ENCODE results near the gene OPHN1. TPM values are rescaled to one million over a fixed set of nuclear protein-coding genes. Genes with fewer than 3 reads are reported as not detected.
A peak's percentile ranks its signal among the peaks of the same experiment; 100 is the strongest.

The OPHN1 gene
- total and polyA plus RNA-seq, 2 donors (not counting 3 experiments of a cell fraction or from before 2014, with no cell fraction given): 3.9 to 6.7 TPM

DNA sequence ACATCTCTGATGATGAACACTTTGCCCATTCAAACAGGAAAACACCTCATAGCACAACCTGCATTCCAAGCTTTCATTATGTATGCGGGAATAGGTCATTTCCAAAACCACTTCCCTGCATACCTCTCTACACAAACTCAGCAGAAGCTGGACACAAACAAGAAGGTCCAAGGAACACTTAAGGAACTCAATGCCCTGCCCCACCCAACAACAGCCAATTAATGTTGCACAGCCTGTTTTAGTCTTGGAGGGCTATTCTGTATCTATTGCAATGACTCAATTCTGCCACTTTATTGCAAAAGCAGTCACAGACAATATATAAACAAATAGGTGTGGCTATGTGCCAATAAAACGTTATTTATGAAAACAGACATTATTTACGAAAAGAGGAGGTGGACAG is 16.7 kb downstream of the OPHN1 start:
- Histone ChIP-seq H3K4me3 (replicated peaks in 1 of 3; ENCODE audit: insufficient read depth in 1 of 3, low read depth in 1 of 3, low read length in 3 of 3) (no peak overlapping the region), H3K27ac (ENCODE audit: insufficient read depth, low read depth, low read length) (no peak overlapping the region), H3K4me1 (ENCODE audit: control insufficient read depth, extremely low read depth, insufficient read depth, low read length) (peaks cover 7% of the 10 kb centered on the region), H3K36me3 (ENCODE audit: control insufficient read depth in 2 of 2, extremely low read depth in 1 of 2, insufficient read depth in 2 of 2, low read length in 2 of 2) (no peaks in the 10 kb centered on the region), H3K9me1 (replicated peaks; ENCODE audit: control insufficient read depth, extremely low read depth, insufficient read depth, low read length) (no peaks in the 10 kb centered on the region), H3K9me3 (replicated peaks; ENCODE audit: control insufficient read depth, insufficient read depth, low read length) (no peaks in the 10 kb centered on the region), H2AFZ (ENCODE audit: low read depth, low read length) (no peak overlapping the region), H3K4me2 (ENCODE audit: insufficient read depth, low read length) (no peak overlapping the region), H3K27me3 (ENCODE audit: control insufficient read depth in 2 of 2, insufficient read depth in 2 of 2, low read length in 2 of 2) (no peaks in the 10 kb centered on the region), H4K20me1 (replicated peaks; ENCODE audit: control insufficient read depth, extremely low read depth, insufficient read depth, low read length) (no peaks in the 10 kb centered on the region), H3K9ac (replicated peaks; ENCODE audit: extremely low read depth, insufficient read depth, low read length) (no peak overlapping the region), H3K79me2 (ENCODE audit: control insufficient read depth, insufficient read depth, low read length) (no peaks in the 10 kb centered on the region)
- intact Hi-C loops (cut with micrococcal nuclease) (loop anchor here (2.0 kb wide), 1 partner anchor 46 kb away; no protein-coding TSS in a partner anchor), dilution Hi-C loops (cut with MboI; ENCODE audit: extremely low pct_ligation_motif_present, low sequenced_read_pairs) (no loop called here)
- BruUV-seq (replicated peaks): no TSS peak
- ChIA-PET CTCF (no interaction called here), POLR2A (no interaction called here)
- TF ChIP-seq EZH2 (IDR thresholded peaks at IDR 0.05; ENCODE audit: borderline replicate concordance, low read depth, low read length, severe bottlenecking) (no peak), FOS (IDR thresholded peaks at IDR 0.05; ENCODE audit: borderline replicate concordance, insufficient read depth, low read length) (peak; percentile 7)
- DNase-seq (ENCODE audit: low read depth, low spot score): peak; percentile 11
- no peak for FAIRE-seq

DNA sequence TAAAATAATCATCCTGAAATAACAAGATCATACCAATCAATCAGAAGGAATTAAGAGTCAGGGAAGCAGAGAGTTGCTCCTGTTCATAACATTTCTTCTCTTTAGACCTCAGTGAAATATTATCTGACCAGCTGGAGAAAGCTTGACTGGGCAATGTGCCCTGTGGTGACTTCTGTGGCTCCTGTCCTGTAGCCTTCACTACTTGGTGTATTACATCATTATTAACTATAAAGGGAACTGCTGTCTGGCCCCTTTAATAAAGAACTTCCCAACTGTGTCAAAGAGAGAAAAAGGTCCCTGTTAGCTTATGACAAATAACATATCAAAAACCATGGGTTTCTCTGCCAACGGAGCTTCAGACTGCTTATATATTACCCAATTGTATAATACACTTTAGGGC is 18.0 kb downstream of the OPHN1 start:
- Histone ChIP-seq H3K27ac (ENCODE audit: insufficient read depth, low read depth, low read length) (no peak overlapping the region), H3K27me3 (ENCODE audit: control insufficient read depth in 2 of 2, insufficient read depth in 2 of 2, low read length in 2 of 2) (no peaks in the 10 kb centered on the region), H3K4me3 (replicated peaks in 1 of 3; ENCODE audit: insufficient read depth in 1 of 3, low read depth in 1 of 3, low read length in 3 of 3) (no peak overlapping the region), H4K20me1 (replicated peaks; ENCODE audit: control insufficient read depth, extremely low read depth, insufficient read depth, low read length) (no peaks in the 10 kb centered on the region), H2AFZ (ENCODE audit: low read depth, low read length) (no peak overlapping the region), H3K9me3 (replicated peaks; ENCODE audit: control insufficient read depth, insufficient read depth, low read length) (no peaks in the 10 kb centered on the region), H3K9ac (replicated peaks; ENCODE audit: extremely low read depth, insufficient read depth, low read length) (no peak overlapping the region), H3K4me2 (ENCODE audit: insufficient read depth, low read length) (no peak overlapping the region), H3K36me3 (ENCODE audit: control insufficient read depth in 2 of 2, extremely low read depth in 1 of 2, insufficient read depth in 2 of 2, low read length in 2 of 2) (no peaks in the 10 kb centered on the region), H3K79me2 (ENCODE audit: control insufficient read depth, insufficient read depth, low read length) (no peaks in the 10 kb centered on the region), H3K9me1 (replicated peaks; ENCODE audit: control insufficient read depth, extremely low read depth, insufficient read depth, low read length) (no peaks in the 10 kb centered on the region), H3K4me1 (ENCODE audit: control insufficient read depth, extremely low read depth, insufficient read depth, low read length) (peaks cover 7% of the 10 kb centered on the region)
- ChIA-PET CTCF (no interaction called here), POLR2A (no interaction called here)
- BruUV-seq (replicated peaks): no TSS peak
- DNase-seq (ENCODE audit: low read depth, low spot score) (peak; percentile 53), FAIRE-seq (peak; percentile 82)
- dilution Hi-C loops (cut with MboI; ENCODE audit: extremely low pct_ligation_motif_present, low sequenced_read_pairs) (no loop called here), intact Hi-C loops (cut with micrococcal nuclease) (no loop called here)
- TF ChIP-seq EZH2 (IDR thresholded peaks at IDR 0.05; ENCODE audit: borderline replicate concordance, low read depth, low read length, severe bottlenecking) (no peak), FOS (IDR thresholded peaks at IDR 0.05; ENCODE audit: borderline replicate concordance, insufficient read depth, low read length) (no peak), POLR2AphosphoS5 (IDR thresholded peaks at IDR 0.05; ENCODE audit: insufficient read depth, low read depth, low read length) (no peak), CTCF (IDR thresholded peaks at IDR 0.05; ENCODE audit: extremely low read depth in 1 of 2, insufficient read depth in 1 of 2, low read depth in 1 of 2, low read length in 2 of 2) (no peak), GATA2 (IDR thresholded peaks at IDR 0.05; ENCODE audit: insufficient read depth, insufficient read length, low read depth, low read length) (no peak), POLR2A (IDR thresholded peaks at IDR 0.05; ENCODE audit: low read depth, low read length) (no peak), JUN (IDR thresholded peaks at IDR 0.05; ENCODE audit: borderline replicate concordance, insufficient read depth, insufficient read length, low read depth) (no peak), MYC (IDR thresholded peaks at IDR 0.05; ENCODE audit: low read depth, low read length) (no peak)
- TF ChIP-seq, protein P1, sequence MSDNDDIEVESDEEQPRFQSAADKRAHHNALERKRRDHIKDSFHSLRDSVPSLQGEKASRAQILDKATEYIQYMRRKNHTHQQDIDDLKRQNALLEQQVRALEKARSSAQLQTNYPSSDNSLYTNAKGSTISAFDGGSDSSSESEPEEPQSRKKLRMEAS (IDR thresholded peaks at IDR 0.05; ENCODE audit: insufficient read depth, insufficient read length): no peak

Data from endothelial cell of umbilical vein (primary cell).